Esophagus squamous epithelium (tissue), 5 donors: Measurements from ENCODE around the gene SLC45A1. TPM values are rescaled to one million over a fixed set of nuclear protein-coding genes. Genes with fewer than 3 reads are reported as not detected.

Experiments used
- DNase-seq: peaks from one replicate; lab custom pipeline; 2025; lab: John Stamatoyannopoulos, UW
- H3K27ac ChIP-seq, 4 donors: fragments of 200-600 bp; sonication (generic); one replicate each; pipeline ENCODE4 v1.5.1; 2016 to 2019; ENCODE audit warnings: mild to moderate bottlenecking in 1 of 4
- H3K27me3 ChIP-seq, 4 donors: fragments of 200-600 bp; sonication (generic); 1 replicate in 3 of 4; 2 replicates in 1 of 4; pipeline versions ENCODE4 v1.5.1 to v1.6.0; 2017 to 2021; ENCODE audit warnings: antibody characterized with exemption in 1 of 4
- H3K36me3 ChIP-seq, 3 donors: fragments of 200-600 bp; sonication (generic); one replicate each; pipeline ENCODE4 v1.5.1; 2016 to 2019
- H3K4me1 ChIP-seq, 3 donors: fragments of 200-600 bp; sonication (generic); one replicate each; pipeline ENCODE4 v1.5.1; 2017 to 2019
- H3K4me3 ChIP-seq, 4 donors: fragments of 200-600 bp; sonication (generic); 1 replicate in 3 of 4; 2 replicates in 1 of 4; pipeline ENCODE4 v1.5.1; 2016 to 2019; ENCODE audit warnings: mild to moderate bottlenecking in 2 of 4, moderate library complexity in 1 of 4
- H3K9me3 ChIP-seq, 3 donors: fragments of 200-600 bp; sonication (generic); one replicate each; pipeline ENCODE4 v1.5.1; 2016 to 2019
- CTCF ChIP-seq, 6 experiments: fragments of 450-650 bp in 4 of 6; fragments of 200-600 bp in 2 of 6; sonication (generic) in 2 of 6; IDR thresholded peaks; one replicate each; pipeline ENCODE4 v1.5.1; 2016 to 2019; ENCODE audit warnings: antibody characterized with exemption in 6 of 6, mild to moderate bottlenecking in 4 of 6, moderate library complexity in 4 of 6
- POLR2A ChIP-seq, 4 donors: fragments of 450-650 bp; IDR thresholded peaks; one replicate each; pipeline ENCODE4 v1.6.1; 2017; ENCODE audit warnings: antibody characterized with exemption in 4 of 4, mild to moderate bottlenecking in 4 of 4, moderate library complexity in 3 of 4
- WGBS, 2 donors: methylation state at CpG; one replicate each; pipeline ENCODE4 v1.1.5; 2018; 5-methylcytosine and 5-hydroxymethylcytosine counted together
- intact Hi-C: fragments of 100-400 bp; cut with DNase I; formaldehyde crosslinking; loops from one replicate; pipeline ENCODE4 v1.15.0; 2022
- total RNA-seq, 4 donors: library from RNA; depleted of rRNA; stranded (reverse); fragments of >200 nt; gene quantifications; one replicate each; pipeline ENCODE4 v1.1.0, GENCODE V29; 2016
- donor health status: DM: yes; HTN: yes; CAD: no.

Gene SLC45A1
- total RNA-seq, 4 donors from 2014 or later = 0.13 to 3.4 (median 0.81) TPM

DNA sequence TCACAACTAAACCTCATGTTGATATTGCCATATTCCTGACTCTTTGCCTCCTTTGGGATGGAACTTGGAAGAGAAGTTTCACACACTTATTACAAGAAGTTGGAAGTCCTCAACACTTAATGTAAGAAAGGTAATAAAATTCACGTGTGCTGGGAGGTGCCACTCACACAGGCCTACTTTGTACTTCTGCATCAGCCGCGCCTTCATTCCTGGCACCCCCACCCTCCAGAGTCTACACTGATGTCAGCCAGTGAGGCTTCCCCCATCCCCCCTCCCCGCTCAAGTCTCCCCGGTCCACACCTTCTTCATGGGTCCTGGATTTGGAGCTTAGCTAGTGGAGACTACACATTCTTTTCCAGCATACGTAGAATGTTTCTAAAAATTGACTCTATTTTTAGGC is 24.8 kb upstream of the SLC45A1 start:
- H3K27ac ChIP-seq = no peak overlapping the region

GRCh38 chr1:8293641-8294169 is 24.2 kb upstream of the SLC45A1 start:
- no peak for TF ChIP-seq POLR2A (IDR thresholded peaks at IDR 0.05)
- no peak for TF ChIP-seq CTCF (IDR thresholded peaks at IDR 0.05)
- no peak for DNase-seq
- Histone ChIP-seq H3K4me3 (no peak overlapping the region), H3K9me3 (no peaks in the 10 kb centered on the region), H3K4me1 (no peaks in the 10 kb centered on the region), H3K36me3 (no peaks in the 10 kb centered on the region), H3K27ac (peak overlapping the region in 1 of 4 donors; percentile 52), H3K27me3 (no peaks in the 10 kb centered on the region)
- intact Hi-C loops = no loop called here
- 80 to 87% methylated on average over 4 of the region's 4 CpGs for WGBS, 2 donors

More for the DNA sequence above, 24.8 kb upstream of the SLC45A1 start:
- no peaks in the 10 kb centered on the region for H3K36me3 ChIP-seq
- H3K9me3 ChIP-seq = no peaks in the 10 kb centered on the region
- TF ChIP-seq CTCF (IDR thresholded peaks at IDR 0.05) = no peak
- no peak for TF ChIP-seq POLR2A (IDR thresholded peaks at IDR 0.05)
- H3K27me3 ChIP-seq = no peaks in the 10 kb centered on the region
- H3K4me1 ChIP-seq = no peaks in the 10 kb centered on the region
- intact Hi-C loops = no loop called here
- DNase-seq = no peak
- H3K4me3 ChIP-seq = no peak overlapping the region
- WGBS, 2 donors = 77 to 82% methylated on average over 6 of the region's 6 CpGs

- H3K4me3 ChIP-seq = no peak overlapping the region
- H3K36me3 ChIP-seq = no peaks in the 10 kb centered on the region
- intact Hi-C loops = no loop called here
- no peaks in the 10 kb centered on the region for H3K4me1 ChIP-seq
- peak overlapping the region in 1 of 4 donors; percentile 52 for H3K27ac ChIP-seq
- WGBS, 2 donors = 59 to 62% methylated on average over 16 to 19 of the region's 19 CpGs
- no peak for TF ChIP-seq POLR2A (IDR thresholded peaks at IDR 0.05)
- TF ChIP-seq CTCF (IDR thresholded peaks at IDR 0.05) = no peak
- H3K9me3 ChIP-seq = no peaks in the 10 kb centered on the region
- no peaks in the 10 kb centered on the region for H3K27me3 ChIP-seq
- no peak for DNase-seq
Observed at GRCh38 chr1:8294170-8294697, 23.7 kb upstream of the SLC45A1 start.

DNA sequence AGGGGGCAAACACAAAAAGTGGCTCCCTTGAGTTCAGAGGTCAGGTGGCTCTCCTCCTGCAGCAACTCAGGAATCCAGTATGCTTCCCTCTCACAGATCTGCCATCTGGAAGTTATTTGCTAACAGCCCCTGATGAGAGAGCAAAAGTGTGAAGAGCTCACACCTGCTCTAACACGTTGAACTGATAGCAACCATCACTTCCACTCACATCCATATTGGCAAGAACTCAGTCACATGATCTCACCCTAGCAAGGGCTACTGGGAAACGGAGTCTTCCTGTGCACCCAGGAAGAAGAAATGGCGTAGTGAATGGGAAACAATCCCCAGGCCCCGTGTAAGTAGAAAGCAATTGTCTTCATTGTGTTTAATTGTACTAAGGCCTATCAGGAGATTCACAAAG is 20.7 kb upstream of the SLC45A1 start:
- WGBS, 2 donors = 79 to 80% methylated on average over 4 of the region's 4 CpGs
- TF ChIP-seq CTCF (IDR thresholded peaks at IDR 0.05) (no peak), POLR2A (IDR thresholded peaks at IDR 0.05) (no peak)

GRCh38 chr1:8299963-8300362 is 18.0 kb upstream of the SLC45A1 start:
- WGBS, 2 donors = 82 to 96% methylated on average over 2 to 5 of the region's 5 CpGs
- Histone ChIP-seq H3K9me3 (no peaks in the 10 kb centered on the region), H3K27me3 (no peaks in the 10 kb centered on the region), H3K4me1 (no peaks in the 10 kb centered on the region), H3K36me3 (no peaks in the 10 kb centered on the region), H3K27ac (no peak overlapping the region), H3K4me3 (no peak overlapping the region)
- intact Hi-C loops = no loop called here
- no peak for DNase-seq
- TF ChIP-seq POLR2A (IDR thresholded peaks at IDR 0.05) = no peak
- no peak for TF ChIP-seq CTCF (IDR thresholded peaks at IDR 0.05)

More for the DNA sequence above, 20.7 kb upstream of the SLC45A1 start:
- Histone ChIP-seq H3K4me1 (no peaks in the 10 kb centered on the region), H3K27ac (no peak overlapping the region), H3K27me3 (no peaks in the 10 kb centered on the region), H3K4me3 (no peak overlapping the region), H3K36me3 (no peaks in the 10 kb centered on the region), H3K9me3 (no peaks in the 10 kb centered on the region)
- intact Hi-C loops = no loop called here
- DNase-seq = no peak
